D341Med (cell line): ENCODE results near the gene SLC19A1.
"Not testable (repeated sequence)": the region's sequence is repeated elsewhere in the genome, so short reads cannot be mapped to it uniquely, and the experiment has no call there.

Experiments
- DNase-seq: peaks from one replicate; pipeline ENCODE4 v3.0.0; 2012; ENCODE audit warnings: low spot score

The SLC19A1 gene

GRCh38 chr21:45505416-45506021, 36.7 kb downstream of the SLC19A1 start:
- no peak for DNase-seq

DNA sequence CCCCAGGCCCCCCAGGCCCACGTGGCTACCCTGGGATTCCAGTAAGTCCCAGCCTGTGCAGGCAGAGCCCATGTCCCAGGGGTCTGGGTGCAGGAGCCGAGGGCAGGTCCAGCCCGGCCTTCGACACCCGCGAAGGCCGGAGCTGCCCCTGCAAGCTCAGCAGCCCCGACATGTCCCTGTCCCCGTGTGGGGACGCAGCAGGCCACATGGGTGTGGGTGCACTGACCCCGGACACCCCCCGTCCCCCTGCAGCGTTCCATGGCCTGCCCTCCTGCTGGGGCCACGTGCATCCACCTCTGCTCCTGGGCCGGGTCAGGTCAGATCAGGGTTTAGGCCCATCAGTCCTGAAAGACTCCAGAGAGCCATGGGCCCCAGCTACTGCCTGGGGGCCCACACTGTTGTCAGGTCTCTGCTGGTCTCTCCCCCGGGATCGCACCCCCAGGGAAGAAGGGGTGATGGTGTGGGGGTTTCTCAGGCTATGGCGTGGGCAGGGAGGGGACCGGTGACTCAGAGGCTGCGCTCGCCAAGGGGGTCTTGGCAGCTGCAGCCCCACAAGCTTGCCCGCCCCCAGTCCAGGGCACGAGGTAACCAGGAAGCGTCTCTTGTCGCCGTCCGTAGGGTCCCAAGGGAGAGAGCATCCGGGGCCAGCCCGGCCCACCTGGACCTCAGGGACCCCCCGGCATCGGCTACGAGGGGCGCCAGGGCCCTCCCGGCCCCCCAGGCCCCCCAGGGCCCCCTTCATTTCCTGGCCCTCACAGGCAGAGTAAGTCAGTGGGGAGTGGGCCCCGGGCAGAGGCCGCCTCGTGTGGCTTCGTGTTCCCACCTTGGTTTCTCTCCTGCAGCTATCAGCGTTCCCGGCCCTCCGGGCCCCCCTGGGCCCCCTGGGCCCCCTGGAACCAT, 37.5 kb downstream of the SLC19A1 start:
- DNase-seq = no peak

DNA sequence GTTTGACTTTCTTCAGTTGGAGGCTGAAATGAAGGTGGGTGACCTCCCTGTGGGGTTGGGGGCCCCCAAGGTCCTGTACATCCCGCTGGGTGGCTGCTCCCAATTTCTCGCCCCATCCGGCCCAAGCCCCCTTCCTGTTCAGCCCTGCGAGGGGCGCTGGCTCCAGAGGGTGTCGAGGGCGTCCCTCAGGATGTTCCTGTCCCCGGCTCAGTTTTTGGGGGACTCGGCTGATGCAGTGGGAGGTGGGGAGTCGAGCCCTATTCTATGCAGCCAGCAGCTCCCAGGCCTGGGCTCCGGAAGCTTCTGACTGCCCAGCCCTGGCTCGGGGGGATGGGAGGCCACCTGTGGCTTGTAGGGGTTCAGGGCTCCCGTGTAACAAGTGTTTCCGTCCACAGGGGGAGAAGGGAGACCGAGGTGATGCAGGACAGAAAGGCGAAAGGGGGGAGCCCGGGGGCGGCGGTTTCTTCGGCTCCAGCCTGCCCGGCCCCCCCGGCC, 38.2 kb downstream of the SLC19A1 start:
- no peak for DNase-seq

DNA sequence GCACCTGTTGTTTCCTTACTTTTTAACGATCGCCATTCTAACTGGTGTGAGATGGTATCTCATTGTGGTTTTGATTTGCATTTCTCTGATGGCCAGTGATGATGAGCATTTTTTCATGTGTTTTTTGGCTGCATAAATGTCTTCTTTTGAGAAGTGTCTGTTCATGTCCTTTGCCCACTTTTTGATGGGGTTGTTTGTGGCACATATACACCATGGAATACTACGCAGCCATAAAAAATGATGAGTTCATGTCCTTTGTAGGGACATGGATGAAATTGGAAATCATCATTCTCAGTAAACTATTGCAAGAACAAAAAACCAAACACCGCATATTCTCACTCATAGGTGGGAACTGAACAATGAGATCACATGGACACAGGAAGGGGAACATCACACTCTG, 39.0 kb downstream of the SLC19A1 start:
- DNase-seq = not testable (repeated sequence)

DNA sequence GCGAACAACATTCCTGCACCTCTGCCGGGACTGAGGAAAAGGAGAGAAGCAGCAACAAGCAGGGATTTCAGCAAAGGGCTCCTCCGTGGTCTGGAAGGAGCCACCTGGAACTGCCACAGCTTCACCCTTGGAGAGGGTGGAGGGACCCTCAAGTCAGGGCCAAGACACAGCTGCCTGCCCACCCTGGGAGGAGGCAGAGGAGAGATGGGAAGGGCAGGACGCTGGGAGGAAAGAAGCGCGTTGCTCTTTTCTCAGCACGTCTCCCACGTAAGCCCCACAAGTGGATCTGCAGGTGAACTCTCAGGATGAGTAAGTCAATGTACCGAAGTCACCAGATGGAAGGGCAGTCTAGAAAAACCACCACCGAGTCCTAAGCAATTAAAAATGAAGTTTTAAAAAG, 39.6 kb downstream of the SLC19A1 start:
- DNase-seq = no peak

- DNase-seq = no peak
These were observed 40.3 kb downstream of the SLC19A1 start for GRCh38 chr21:45502006-45502345.

DNA sequence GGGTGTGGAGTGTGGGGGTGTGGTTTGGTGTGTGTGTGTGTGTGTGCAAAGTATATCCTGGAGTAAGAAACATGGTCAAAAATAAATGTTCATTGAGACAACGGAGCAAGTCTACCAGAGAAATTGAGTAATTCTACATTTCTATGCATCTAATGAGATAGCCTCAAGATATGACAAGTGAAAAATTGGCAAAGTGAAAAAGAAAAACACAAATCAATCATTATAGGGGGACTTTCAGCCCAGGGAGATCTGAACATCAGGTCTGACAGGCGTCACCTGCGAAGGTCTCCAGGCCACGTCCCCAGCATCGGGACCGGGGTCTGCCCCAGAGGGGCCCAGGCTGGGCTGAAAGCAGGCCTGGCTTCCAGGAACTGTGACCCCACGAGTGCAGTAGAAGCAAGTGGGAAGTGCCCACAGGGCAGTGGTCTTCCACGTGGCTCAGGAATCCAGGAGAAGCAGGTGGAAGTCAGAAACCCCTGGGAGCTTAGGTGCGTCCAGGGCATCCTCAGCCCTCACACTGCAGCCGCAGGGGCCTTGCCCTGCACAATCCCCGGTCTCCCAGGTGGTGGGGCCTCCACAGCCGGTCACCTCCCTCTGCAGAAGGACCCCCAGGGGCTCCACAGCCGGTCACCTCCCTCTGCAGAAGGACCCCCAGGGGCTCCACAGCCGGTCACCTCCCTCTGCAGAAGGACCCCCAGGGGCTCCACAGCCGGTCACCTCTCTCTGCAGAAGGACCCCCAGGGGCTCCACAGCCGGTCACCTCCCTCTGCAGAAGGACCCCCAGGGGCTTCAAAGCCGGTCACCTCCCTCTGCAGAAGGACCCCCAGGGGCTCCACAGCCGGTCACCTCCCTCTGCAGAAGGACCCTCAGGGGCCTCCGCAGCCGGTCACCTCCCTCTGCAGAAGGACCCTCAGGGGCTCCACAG, 40.9 kb downstream of the SLC19A1 start:
- DNase-seq = not testable (repeated sequence)

GRCh38 chr21:45499970-45500577, 42.2 kb downstream of the SLC19A1 start:
- no peak for DNase-seq

- DNase-seq = no peak
These were observed 43.0 kb downstream of the SLC19A1 start for GRCh38 chr21:45499201-45499750.

DNA sequence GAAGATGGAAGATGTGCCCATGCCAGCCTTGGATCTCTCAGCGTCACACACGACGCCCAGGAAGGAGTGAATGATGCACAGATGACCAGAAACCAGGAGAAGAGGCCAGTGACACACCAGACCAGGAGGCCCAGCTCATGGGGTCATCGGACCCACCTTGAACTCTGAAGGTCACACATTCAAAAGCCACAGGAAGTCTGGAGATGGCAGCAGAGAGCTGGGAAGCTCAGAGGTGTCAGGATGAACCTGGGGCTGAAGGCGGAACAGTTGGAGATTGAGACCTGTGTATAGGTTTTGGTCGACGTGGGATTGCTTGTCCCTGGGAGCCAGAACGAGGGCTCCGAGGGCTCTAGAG, 43.6 kb downstream of the SLC19A1 start:
- no peak for DNase-seq

DNA sequence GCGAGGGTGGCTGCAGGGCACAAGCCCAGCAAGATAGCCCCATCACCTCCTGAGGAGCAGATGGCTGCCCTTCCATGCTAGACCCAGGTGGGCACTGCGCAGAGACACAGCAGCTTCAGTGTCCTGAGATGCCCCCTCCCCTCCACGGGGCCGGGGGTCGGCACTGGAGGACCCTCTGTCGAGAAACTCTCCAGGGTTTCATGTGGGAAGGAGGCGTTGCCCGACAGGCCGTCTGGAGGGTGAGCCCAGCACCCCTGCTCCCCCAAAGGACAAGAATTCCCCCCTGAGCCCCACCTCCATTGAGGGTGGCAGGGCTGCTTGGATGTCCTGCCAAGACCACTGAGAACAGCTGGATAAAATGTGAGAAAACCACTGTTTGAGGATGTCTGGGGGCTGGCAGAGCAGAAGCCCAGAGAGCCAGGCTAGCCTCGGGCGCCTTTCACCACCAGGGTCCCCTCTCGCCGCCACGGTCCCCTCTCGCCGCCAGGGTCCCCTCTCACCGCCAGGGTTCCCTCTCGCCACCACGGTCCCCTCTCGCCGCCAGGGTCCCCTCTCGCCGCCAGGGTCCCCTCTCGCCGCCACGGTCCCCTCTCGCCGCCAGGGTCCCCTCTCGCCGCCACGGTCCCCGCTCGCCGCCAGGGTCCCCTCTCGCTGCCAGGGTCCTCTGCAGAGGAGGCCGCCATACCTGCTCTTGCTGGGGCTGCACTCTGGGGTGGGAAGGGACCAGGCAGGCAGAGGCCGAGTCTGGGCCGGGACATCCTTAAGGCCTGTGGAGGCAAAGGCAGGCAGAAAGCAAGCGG, 44.2 kb downstream of the SLC19A1 start:
- no peak for DNase-seq

- DNase-seq = no peak
These were observed 45.0 kb downstream of the SLC19A1 start for GRCh38 chr21:45496968-45497845.

- no peak for DNase-seq
These were observed 45.9 kb downstream of the SLC19A1 start for GRCh38 chr21:45496151-45496967.

GRCh38 chr21:45494851-45495680, 47.2 kb downstream of the SLC19A1 start:
- DNase-seq = no peak

DNA sequence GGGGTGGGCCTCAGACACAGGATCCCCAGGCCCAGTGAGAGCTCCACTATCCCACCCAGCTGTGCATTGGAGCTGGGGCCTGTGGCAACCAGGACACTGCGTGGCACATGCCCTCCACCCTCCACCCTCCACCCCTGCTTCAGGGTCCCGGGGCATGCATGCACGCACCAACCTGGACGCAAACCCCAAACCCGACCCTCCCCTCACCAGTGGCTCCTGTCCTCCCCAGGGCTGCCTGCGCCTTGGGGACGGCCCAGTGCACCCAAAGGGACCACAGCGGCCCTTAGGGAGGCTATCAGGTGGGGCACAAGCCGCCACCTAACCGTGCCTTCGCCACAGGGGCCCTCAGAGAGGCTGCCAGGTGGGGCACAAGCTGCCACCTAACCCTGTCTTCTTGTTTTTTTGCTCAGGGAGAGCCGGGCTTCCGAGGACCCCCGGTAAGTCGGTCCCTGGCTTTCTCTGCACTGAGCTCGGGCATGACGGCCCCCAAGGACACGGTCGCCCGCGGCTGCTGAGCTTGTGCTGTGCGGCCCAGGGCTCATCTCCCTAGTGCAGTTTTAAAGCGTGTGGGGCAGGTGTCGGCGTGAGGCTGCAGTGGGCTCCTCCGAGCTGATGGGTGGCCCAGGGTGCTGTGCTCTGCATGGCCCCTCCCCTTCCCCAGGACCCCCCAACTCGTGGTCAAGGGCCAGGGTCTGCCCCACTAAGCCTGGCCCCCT, 47.9 kb downstream of the SLC19A1 start:
- DNase-seq = no peak

- no peak for DNase-seq
These were observed 48.7 kb downstream of the SLC19A1 start for GRCh38 chr21:45493401-45494001.

- no peak for DNase-seq
These were observed 49.5 kb downstream of the SLC19A1 start for GRCh38 chr21:45492765-45493164.
